ENCODE measurements around the gene NCLN.

- TF ChIP-seq POLR2A (IDR thresholded peaks at IDR 0.05): no peak
- TF ChIP-seq CTCF (IDR thresholded peaks at IDR 0.05): no peak
These were observed 37.2 kb upstream of the NCLN start for GRCh38 chr19:3148503-3148902.

Measured in vagina (tissue), 2 donors.